H1 (cell line): ENCODE results near the gene SEMA6D.

Source experiments
- BRCA1 ChIP-seq: IDR thresholded peaks from 2 replicates; pipeline ENCODE4 v1.6.1; 2012; ENCODE audit warnings: low read depth, low read length, improper control_type of control experiment
- GABPA ChIP-seq: IDR thresholded peaks from 2 replicates; pipeline ENCODE4 v1.6.1; 2011; ENCODE audit warnings: mild to moderate bottlenecking, low read length, moderate library complexity, borderline replicate concordance; ENCODE audit not compliant: insufficient read depth
- POLR2A ChIP-seq, 2 experiments: IDR thresholded peaks; 1 replicate in 1 of 2; 2 replicates in 1 of 2; pipeline ENCODE4 v1.6.1; 2011; ENCODE audit warnings: low read depth in 2 of 2, low read length in 2 of 2, mild to moderate bottlenecking in 2 of 2; ENCODE audit errors: control extremely low read depth in 1 of 2
- POLR2AphosphoS5 ChIP-seq: IDR thresholded peaks from 2 replicates; pipeline ENCODE4 v1.6.1; 2011; ENCODE audit warnings: low read depth, low read length
- POU5F1 ChIP-seq: IDR thresholded peaks from 2 replicates; pipeline ENCODE4 v1.6.1; 2011; ENCODE audit warnings: low read depth, mild to moderate bottlenecking, low read length, moderate library complexity
- SP2 ChIP-seq: IDR thresholded peaks from 2 replicates; pipeline ENCODE4 v1.6.1; 2012; ENCODE audit warnings: mild to moderate bottlenecking, low read length, inconsistent platforms
- SUZ12 ChIP-seq: fragments of 200-600 bp; sonication (generic); IDR thresholded peaks from 2 replicates; pipeline ENCODE4 v1.6.1; 2012; ENCODE audit warnings: mild to moderate bottlenecking, inconsistent platforms, low read length, moderate library complexity, mixed read lengths
- TAF1 ChIP-seq: IDR thresholded peaks from 2 replicates; pipeline ENCODE4 v1.6.1; 2011; ENCODE audit warnings: mild to moderate bottlenecking, low read depth, low read length
- TCF12 ChIP-seq: IDR thresholded peaks from 2 replicates; pipeline ENCODE4 v1.6.1; 2011; ENCODE audit warnings: low read depth, mild to moderate bottlenecking, low read length
- TF ChIP-seq, protein P1 (sequence below), 3 experiments: IDR thresholded peaks; 1 replicate in 2 of 3; 2 replicates in 1 of 3; pipeline versions ENCODE4 v1.5.1 to v1.6.1; 2011; ENCODE audit warnings: low read length in 3 of 3, mild to moderate bottlenecking in 3 of 3, inconsistent platforms in 2 of 3, low read depth in 1 of 3, moderate library complexity in 1 of 3; ENCODE audit not compliant: insufficient read depth in 1 of 3; ENCODE audit errors: control extremely low read depth in 1 of 3

DNA sequence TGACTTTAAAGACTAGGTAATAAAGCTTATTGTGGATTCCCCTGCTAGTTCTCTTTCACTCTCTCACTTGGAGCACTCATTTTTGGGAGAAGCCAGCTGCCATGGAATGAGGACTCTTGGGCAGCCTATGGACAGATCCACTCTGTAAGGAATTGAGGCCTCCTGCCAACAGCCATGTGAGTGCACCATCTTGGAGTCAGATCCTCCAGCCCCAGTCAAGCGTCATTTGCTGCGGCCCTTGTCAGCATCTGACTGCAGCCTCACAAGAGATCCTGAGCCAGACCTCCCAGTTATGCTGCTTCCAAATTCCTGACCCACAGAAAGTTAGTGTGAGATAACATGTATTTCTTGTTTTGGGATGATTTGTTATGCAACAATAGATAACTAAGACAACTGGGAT lies 101.9 kb downstream of the SEMA6D start:
- TF ChIP-seq POLR2A (IDR thresholded peaks at IDR 0.05; ENCODE audit: control extremely low read depth in 1 of 2, low read depth in 2 of 2, low read length in 2 of 2) (no peak), SUZ12 (no peak), SP2 (no peak), TCF12 (no peak), GABPA (no peak), BRCA1 (no peak), POLR2AphosphoS5 (no peak), POU5F1 (no peak), TAF1 (no peak)
- TF ChIP-seq, protein P1, sequence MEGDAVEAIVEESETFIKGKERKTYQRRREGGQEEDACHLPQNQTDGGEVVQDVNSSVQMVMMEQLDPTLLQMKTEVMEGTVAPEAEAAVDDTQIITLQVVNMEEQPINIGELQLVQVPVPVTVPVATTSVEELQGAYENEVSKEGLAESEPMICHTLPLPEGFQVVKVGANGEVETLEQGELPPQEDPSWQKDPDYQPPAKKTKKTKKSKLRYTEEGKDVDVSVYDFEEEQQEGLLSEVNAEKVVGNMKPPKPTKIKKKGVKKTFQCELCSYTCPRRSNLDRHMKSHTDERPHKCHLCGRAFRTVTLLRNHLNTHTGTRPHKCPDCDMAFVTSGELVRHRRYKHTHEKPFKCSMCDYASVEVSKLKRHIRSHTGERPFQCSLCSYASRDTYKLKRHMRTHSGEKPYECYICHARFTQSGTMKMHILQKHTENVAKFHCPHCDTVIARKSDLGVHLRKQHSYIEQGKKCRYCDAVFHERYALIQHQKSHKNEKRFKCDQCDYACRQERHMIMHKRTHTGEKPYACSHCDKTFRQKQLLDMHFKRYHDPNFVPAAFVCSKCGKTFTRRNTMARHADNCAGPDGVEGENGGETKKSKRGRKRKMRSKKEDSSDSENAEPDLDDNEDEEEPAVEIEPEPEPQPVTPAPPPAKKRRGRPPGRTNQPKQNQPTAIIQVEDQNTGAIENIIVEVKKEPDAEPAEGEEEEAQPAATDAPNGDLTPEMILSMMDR (IDR thresholded peaks at IDR 0.05; ENCODE audit: control extremely low read depth in 1 of 3, insufficient read depth in 1 of 3, low read depth in 1 of 3, low read length in 3 of 3) = no peak
